K562 (cell line): ENCODE measurements around the gene NRXN3.

Source experiments
- ATF7 ChIP-seq: fragments of 450-650 bp; IDR thresholded peaks from 2 replicates; pipeline ENCODE4 v1.7.1; 2014; ENCODE audit warnings: mild to moderate bottlenecking, moderate library complexity
- CBX5 ChIP-seq: IDR thresholded peaks from 2 replicates; pipeline ENCODE4 v1.6.1; 2014; ENCODE audit warnings: low read depth, borderline replicate concordance
- CTCF ChIP-seq, 3 experiments: IDR thresholded peaks in 2 of 3; conservative IDR thresholded peaks in 1 of 3; 2 replicates each; pipeline ENCODE4 v1.5.1; 2011 to 2012; ENCODE audit warnings: low read length in 3 of 3, mild to moderate bottlenecking in 3 of 3, control low read depth in 2 of 3, improper control_type of control experiment in 1 of 3, inconsistent platforms in 1 of 3, low read depth in 1 of 3, mixed read lengths in 1 of 3, moderate library complexity in 1 of 3; ENCODE audit not compliant: insufficient read depth in 2 of 3
- ELK1 ChIP-seq: sonication (generic); formaldehyde crosslinking; IDR thresholded peaks from 2 replicates; pipeline ENCODE4 v1.8.1; 2022; ENCODE audit warnings: missing genetic modification reagents
- EP300 ChIP-seq: IDR thresholded peaks from 2 replicates; pipeline ENCODE4 v1.6.1; 2012; ENCODE audit warnings: low read length, improper control_type of control experiment
- ESRRA ChIP-seq: fragments of 450-650 bp; IDR thresholded peaks from 2 replicates; pipeline ENCODE4 v1.6.1; 2014; ENCODE audit warnings: low read depth, mild to moderate bottlenecking, moderate library complexity, borderline replicate concordance
- MNT ChIP-seq, 2 experiments: fragments of 450-650 bp; conservative IDR thresholded peaks; 2 replicates each; pipeline ENCODE4 v1.6.1; 2017; ENCODE audit warnings: mild to moderate bottlenecking in 2 of 2, moderate library complexity in 2 of 2
- PHF8 ChIP-seq: fragments of 200-600 bp; sonication (generic); IDR thresholded peaks from 2 replicates; pipeline ENCODE4 v1.6.1; 2012; ENCODE audit warnings: mixed run types, mild to moderate bottlenecking, inconsistent platforms, low read length, moderate library complexity, borderline replicate concordance
- SMARCC2 ChIP-seq: fragments of 450-650 bp; IDR thresholded peaks from 2 replicates; pipeline ENCODE4 v1.6.1; 2017; ENCODE audit warnings: antibody characterized with exemption, moderate library complexity, mild to moderate bottlenecking, low read depth
- TAF1 ChIP-seq: IDR thresholded peaks from 2 replicates; pipeline ENCODE4 v1.6.1; 2011; ENCODE audit warnings: mild to moderate bottlenecking, low read length, moderate library complexity; ENCODE audit not compliant: insufficient read depth, control insufficient read depth, severe bottlenecking; ENCODE audit errors: extremely low read depth
- ZNF274 ChIP-seq: IDR thresholded peaks from 2 replicates; pipeline ENCODE4 v1.6.1; 2011; ENCODE audit warnings: low read depth, mild to moderate bottlenecking, low read length, moderate library complexity, borderline replicate concordance
- ZNF609 ChIP-seq: sonication (generic); formaldehyde crosslinking; IDR thresholded peaks from 2 replicates; pipeline ENCODE4 v1.8.1; 2023; ENCODE audit warnings: missing genetic modification reagents, mild to moderate bottlenecking, borderline replicate concordance

- no peak for TF ChIP-seq ELK1 (CRISPR knock-in tag)
- no peak for TF ChIP-seq ESRRA
- TF ChIP-seq SMARCC2 = no peak
- TF ChIP-seq CTCF (IDR thresholded peaks at IDR 0.05 in 2 of 3, conservative IDR thresholded peaks at IDR 0.05 in 1 of 3; ENCODE audit: insufficient read depth in 2 of 3, low read depth in 1 of 3, low read length in 3 of 3) = no peak
- no peak for TF ChIP-seq ATF7
- TF ChIP-seq EP300 = no peak
- TF ChIP-seq CBX5 = no peak
- no peak for TF ChIP-seq ZNF609
- no peak for TF ChIP-seq ZNF274
- no peak for TF ChIP-seq PHF8
- no peak for TF ChIP-seq TAF1
- no peak for TF ChIP-seq MNT (conservative IDR thresholded peaks at IDR 0.05)
Measured at GRCh38 chr14:79270361-79270760, 1100.2 kb downstream of the NRXN3 start.
